ENCODE results near the gene ALK.

ALK gene

DNA sequence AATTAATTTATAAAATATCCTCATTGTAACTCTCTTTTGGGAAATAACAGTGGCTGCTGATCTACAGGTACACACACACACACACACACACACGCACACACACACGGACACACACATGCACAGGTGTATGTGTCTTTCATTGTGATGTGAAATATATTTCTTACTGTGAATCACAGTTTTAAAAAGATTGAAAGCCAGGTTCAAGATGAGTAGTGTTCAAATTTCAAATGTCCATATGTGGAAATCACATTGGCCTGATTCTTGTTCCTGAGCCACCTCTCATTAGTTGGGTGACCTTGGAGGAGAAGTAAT lies 372.4 kb downstream of the ALK start:
- DNase-seq (ENCODE audit: low read depth in 2 of 3, low spot score in 1 of 3) = no peak

GRCh38 chr2:29544917-29545316 lies 376.5 kb downstream of the ALK start:
- DNase-seq (ENCODE audit: low read depth in 2 of 3, low spot score in 1 of 3) = no peak

DNA sequence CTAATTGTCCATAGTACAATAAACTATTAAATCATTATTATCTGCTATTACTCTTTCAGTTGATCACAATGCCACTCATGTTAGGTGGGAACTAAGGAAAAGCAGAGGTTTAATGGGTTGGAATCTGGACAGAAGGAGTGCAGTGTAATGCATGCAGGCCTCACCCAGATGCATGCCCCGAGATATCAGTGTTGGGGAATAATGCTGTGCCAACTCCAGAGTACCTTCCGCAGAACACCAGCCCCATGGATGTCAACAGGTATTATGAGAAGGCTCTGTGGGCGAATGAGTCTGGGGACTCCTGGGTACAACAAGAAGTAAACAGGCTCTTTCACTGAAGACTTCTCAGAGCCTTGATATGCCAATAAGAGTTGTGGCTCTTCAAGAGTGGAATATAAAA lies 377.4 kb downstream of the ALK start:
- no peak for DNase-seq (ENCODE audit: low read depth in 2 of 3, low spot score in 1 of 3)

DNA sequence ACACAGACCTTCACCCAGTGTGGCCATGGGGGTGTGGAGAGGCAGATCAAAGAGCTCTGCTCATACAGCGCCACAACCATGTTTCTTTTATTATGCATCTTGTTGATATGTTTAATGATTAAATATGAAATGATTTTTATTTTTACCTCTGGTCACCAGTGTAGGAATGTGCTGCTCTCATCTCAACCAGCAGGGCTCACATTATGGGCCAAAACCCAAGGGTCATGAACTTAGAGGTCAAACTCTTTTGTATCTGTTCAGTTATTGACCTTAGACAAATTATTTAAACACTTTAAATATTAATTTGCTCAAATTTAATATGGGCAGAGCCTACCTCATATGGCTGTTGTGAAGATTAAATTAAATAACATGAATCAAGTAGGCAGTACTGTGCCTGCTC lies 386.2 kb downstream of the ALK start:
- no peak for DNase-seq (ENCODE audit: low read depth in 2 of 3, low spot score in 1 of 3)

GRCh38 chr2:29532436-29532835 lies 388.9 kb downstream of the ALK start:
- no peak for DNase-seq (ENCODE audit: low read depth in 2 of 3, low spot score in 1 of 3)

DNA sequence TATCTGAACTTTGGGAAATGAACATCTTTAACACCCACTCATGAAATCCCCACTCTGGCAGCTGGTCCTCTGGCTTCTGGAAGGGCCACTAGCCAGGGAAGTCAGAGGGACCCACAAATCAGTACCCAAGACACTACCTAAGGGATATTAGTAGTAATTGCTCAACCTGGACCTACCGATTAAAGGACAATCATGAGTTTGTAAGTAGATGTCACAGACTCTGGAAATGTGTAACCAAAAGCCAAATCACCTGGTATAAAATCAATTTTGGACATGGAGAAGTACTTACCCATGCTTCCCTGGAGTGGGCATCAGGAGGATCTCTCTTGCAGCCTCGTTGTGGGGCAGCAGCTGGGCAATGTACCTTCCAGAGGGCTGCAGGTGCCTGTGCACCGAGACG lies 389.8 kb downstream of the ALK start:
- DNase-seq (ENCODE audit: low read depth in 2 of 3, low spot score in 1 of 3) = no peak

GRCh38 chr2:29530281-29530680 lies 391.1 kb downstream of the ALK start:
- DNase-seq (ENCODE audit: low read depth in 2 of 3, low spot score in 1 of 3) = no peak

DNA sequence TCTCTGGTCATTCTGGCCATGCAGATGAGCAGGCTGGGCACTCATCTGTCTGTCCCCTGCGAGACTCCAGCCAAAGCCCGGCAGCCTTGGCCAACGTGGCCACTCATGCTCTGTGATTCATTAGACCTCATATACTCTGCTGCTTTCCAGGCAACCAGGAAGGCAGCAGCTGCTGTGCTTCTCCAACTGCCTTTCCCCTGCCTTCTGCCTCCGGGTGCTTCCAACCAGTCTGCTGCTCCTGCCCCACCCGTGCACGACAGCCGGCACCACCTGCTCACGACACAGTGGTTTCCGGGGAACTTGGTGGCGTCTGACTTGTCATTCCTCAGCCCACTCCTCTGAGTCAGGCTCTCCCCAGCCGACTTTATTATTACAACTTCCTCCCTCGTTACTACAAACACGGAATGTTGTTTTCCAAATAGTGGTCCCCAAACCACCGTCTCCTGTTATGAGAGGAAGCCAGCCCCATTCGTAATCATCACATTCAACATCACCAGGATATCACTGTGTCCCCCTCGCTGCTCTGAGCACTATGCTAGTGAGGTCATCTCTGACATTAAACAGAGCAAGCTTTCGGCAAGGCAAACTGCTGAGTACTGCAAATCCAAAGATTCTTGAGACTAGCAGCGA lies 392.4 kb downstream of the ALK start:
- DNase-seq (ENCODE audit: low read depth in 2 of 3, low spot score in 1 of 3) = peak; percentile 7 to 11 (median 8)

DNA sequence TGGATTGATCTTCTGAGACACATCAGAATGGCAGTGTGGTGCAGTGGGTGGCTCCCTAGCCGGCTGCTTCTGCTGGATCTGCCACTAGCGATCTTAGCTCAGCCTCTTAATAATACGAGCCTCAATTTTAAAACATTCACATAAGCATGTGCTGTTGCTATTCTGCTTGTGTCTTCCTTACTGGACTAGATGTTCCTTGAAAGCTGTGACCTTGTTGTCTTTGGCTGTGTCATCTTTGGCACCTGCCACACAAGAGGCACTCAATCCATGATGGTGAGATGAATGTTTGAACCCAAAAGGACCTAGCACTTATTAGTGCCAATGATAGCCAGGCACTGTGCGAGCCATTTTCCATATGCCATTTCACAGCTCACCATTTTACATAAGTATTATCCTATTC lies 393.0 kb downstream of the ALK start:
- DNase-seq (ENCODE audit: low read depth in 2 of 3, low spot score in 1 of 3) = no peak

- no peak for DNase-seq (ENCODE audit: low read depth in 2 of 3, low spot score in 1 of 3)
Observed at GRCh38 chr2:29527947-29528346, 393.4 kb downstream of the ALK start.

GRCh38 chr2:29526587-29527586 lies 394.5 kb downstream of the ALK start:
- DNase-seq (ENCODE audit: low read depth in 2 of 3, low spot score in 1 of 3) = no peak

DNA sequence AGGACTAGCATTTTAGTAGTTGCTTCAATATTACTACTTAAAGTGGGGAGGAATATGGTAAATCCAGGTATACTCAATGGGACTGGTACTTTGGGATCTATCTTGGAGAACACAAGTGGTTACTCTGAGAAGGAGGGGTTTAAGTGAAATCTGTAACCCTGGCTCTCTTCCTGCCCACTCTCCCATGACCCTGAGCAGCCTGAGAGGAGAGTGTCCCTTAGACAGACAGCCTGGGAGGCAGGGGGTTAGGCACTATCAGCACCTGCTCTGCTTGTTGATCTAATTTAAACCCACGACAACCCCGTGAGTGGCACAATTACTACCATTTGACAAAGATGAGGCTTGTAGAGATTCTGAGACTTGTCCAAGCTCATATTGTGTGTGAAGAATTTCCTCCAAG lies 395.5 kb downstream of the ALK start:
- no peak for DNase-seq (ENCODE audit: low read depth in 2 of 3, low spot score in 1 of 3)

DNA sequence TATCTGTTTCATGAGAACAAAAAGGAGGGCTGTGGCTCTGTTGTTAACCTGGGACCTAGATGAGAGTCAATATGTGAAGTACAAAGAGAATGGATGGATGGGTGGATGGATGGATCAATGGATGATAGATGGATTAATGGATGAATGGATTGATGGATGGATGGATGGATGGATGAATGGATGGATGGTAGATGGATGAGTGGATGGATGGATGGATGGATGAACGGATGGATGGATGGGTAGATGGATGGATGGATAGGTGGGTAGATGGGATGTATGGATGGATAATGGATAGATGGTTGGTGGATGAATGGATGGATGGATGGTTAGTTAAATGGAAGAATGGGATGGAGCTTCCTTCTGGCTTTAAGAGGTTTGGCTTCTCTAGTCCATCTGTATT lies 396.7 kb downstream of the ALK start:
- no peak for DNase-seq (ENCODE audit: low read depth in 2 of 3, low spot score in 1 of 3)

- no peak for DNase-seq (ENCODE audit: low read depth in 2 of 3, low spot score in 1 of 3)
Observed at GRCh38 chr2:29522951-29523669, 398.3 kb downstream of the ALK start.

- DNase-seq (ENCODE audit: low read depth in 2 of 3, low spot score in 1 of 3) = no peak
Observed at GRCh38 chr2:29520001-29520400, 401.4 kb downstream of the ALK start.

DNA sequence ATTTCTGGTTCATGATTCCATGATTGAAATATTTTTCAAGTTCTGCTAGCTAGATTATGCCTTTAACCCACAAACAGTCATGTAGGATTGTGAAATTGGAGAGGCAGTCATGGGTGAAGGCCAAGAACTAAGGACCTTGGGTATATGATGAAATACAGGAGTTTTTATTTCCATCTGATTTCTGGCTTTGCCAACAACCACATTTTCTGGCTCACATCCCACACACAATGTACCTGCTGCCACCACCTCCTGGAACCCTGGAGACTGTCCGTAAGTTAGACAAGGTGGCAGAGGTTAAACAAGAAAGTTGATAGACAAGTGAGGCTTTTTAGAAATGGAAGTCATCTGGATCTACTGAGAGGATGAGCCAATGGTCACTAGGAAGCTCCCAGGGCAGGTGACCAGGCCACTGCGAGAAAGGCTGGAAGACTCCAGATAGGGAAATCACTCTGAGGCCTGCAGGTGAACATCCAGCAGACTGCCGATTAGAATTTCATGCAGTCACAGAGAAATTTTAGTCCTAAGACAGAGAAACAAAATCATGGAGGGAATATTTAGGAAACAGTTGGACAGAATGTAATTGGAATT lies 402.0 kb downstream of the ALK start:
- DNase-seq (ENCODE audit: low read depth in 2 of 3, low spot score in 1 of 3) = no peak

GRCh38 chr2:29518646-29519337 lies 402.6 kb downstream of the ALK start:
- DNase-seq (ENCODE audit: low read depth in 2 of 3, low spot score in 1 of 3) = no peak

GRCh38 chr2:29518010-29518409 lies 403.4 kb downstream of the ALK start:
- DNase-seq (ENCODE audit: low read depth in 2 of 3, low spot score in 1 of 3) = no peak

GRCh38 chr2:29517413-29517812 lies 404.0 kb downstream of the ALK start:
- DNase-seq (ENCODE audit: low read depth in 2 of 3, low spot score in 1 of 3) = no peak

- no peak for DNase-seq (ENCODE audit: low read depth in 2 of 3, low spot score in 1 of 3)
Observed at GRCh38 chr2:29516767-29517166, 404.6 kb downstream of the ALK start.

GRCh38 chr2:29509878-29510277 lies 411.5 kb downstream of the ALK start:
- DNase-seq (ENCODE audit: low read depth in 2 of 3, low spot score in 1 of 3) = no peak

All from stimulated activated CD4-positive, alpha-beta T cell treated with anti-CD3 and anti-CD28 coated beads, Interleukin-12 subunit alpha, Interleukin-12 subunit beta, amount 100 ng/mL, for 48 hours (primary cell).